Esophagus muscularis mucosa (tissue), 4 donors: ENCODE data around the gene PIK3R4.

Source experiments
- EP300 ChIP-seq: sonication (generic); formaldehyde crosslinking; IDR thresholded peaks from one replicate; pipeline ENCODE4 v1.6.1; 2017; ENCODE audit warnings: antibody characterized with exemption
- POLR2AphosphoS5 ChIP-seq, 2 donors: sonication (generic); formaldehyde crosslinking; IDR thresholded peaks; one replicate each; pipeline ENCODE4 v1.6.1; 2017; ENCODE audit warnings: antibody characterized with exemption in 2 of 2
- TF ChIP-seq, protein P1 (sequence below), 3 experiments: fragments of 200-600 bp in 2 of 3; fragments of 450-650 bp in 1 of 3; sonication (generic) in 2 of 3; IDR thresholded peaks; one replicate each; pipeline ENCODE4 v1.5.1; 2017 to 2019; ENCODE audit warnings: antibody characterized with exemption in 3 of 3, mild to moderate bottlenecking in 2 of 3, moderate library complexity in 1 of 3

- TF ChIP-seq, protein P1, sequence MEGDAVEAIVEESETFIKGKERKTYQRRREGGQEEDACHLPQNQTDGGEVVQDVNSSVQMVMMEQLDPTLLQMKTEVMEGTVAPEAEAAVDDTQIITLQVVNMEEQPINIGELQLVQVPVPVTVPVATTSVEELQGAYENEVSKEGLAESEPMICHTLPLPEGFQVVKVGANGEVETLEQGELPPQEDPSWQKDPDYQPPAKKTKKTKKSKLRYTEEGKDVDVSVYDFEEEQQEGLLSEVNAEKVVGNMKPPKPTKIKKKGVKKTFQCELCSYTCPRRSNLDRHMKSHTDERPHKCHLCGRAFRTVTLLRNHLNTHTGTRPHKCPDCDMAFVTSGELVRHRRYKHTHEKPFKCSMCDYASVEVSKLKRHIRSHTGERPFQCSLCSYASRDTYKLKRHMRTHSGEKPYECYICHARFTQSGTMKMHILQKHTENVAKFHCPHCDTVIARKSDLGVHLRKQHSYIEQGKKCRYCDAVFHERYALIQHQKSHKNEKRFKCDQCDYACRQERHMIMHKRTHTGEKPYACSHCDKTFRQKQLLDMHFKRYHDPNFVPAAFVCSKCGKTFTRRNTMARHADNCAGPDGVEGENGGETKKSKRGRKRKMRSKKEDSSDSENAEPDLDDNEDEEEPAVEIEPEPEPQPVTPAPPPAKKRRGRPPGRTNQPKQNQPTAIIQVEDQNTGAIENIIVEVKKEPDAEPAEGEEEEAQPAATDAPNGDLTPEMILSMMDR (IDR thresholded peaks at IDR 0.05): no peak
- no peak for TF ChIP-seq POLR2AphosphoS5 (IDR thresholded peaks at IDR 0.05)
- TF ChIP-seq EP300: no peak
These were observed 2.4 kb upstream of the PIK3R4 start for GRCh38 chr3:130748981-130749380.
